Pericardium fibroblast (primary cell): ENCODE results near the gene SLC7A6. TPM values are rescaled to one million over a fixed set of nuclear protein-coding genes. Genes with fewer than 3 reads are reported as not detected.

ENCODE experiments used
- total RNA-seq: library from RNA; depleted of rRNA; stranded (reverse); fragments of >200 nt; gene quantifications from 2 replicates; pipeline ENCODE4 v1.2.3, GENCODE V29; 2015

The SLC7A6 gene
- total RNA-seq: 11.1 and 26.3 TPM in 2 replicates

DNA sequence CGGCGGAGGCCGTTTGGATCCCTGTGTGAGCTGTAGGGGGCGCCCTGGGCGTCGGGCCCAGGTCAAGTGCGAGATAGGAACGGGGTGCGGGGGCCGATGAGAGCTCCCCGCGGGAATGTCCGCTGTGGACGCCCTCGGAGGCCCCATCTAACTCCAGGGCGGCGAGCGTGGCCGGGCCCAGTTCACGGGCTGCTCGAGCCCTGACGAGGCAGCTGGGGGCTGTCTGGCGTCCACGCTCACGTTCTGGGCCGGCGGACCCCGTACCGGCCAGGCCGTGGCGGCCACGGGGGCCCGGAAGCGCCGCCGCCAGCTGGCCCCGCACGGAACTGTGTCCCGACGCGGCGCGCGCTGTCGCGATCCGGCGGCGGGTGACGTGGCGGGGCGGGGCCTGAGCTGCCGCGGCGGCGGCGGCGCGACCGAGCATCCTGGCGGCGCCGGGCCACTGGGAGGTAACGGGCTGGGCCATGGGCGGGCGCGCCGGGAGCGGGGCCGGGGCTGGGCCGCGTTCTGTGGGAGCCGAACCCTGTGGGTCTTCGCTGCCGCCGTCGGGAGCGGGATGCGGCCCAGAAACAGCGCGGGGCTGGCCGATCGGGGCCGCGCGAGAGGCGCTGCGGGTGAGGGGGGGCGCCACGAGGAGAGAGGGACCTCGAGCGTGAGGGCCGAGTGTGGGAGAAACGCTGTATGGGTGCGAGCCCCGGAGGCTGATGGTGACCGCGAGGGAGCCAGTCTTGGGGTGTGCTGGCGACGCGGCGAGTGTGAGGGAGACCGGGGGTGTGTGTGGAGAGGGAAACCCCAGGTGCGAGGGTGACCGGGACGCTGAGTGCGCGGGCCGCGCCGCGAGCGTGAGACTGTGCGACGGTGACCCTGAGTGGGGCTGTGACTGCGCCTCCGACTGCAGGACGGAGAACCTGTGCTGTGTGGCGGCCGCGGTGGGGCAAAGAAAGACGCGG is at the start of gene SLC7A6:
TSS of gene SLC7A6 (plus strand) at position 399 of the 950 bp plus-strand sequence. CDS start 10,201 bp downstream, outside the sequence.

GRCh38 chr16:68235887-68236136 is 28.5 kb upstream of the SLC7A6 start, which contains the start of gene ESRP2:
Gene ESRP2, minus strand, starts transcription at chr16:68236127. Its CDS starts 82 bp downstream, at chr16:68236045.

GRCh38 chr16:68244903-68245853 is 19.1 kb upstream of the SLC7A6 start, which contains the start of gene PLA2G15:
Gene PLA2G15, plus strand, starts transcription at chr16:68245373. Its CDS starts 54 bp downstream, at chr16:68245427.

DNA sequence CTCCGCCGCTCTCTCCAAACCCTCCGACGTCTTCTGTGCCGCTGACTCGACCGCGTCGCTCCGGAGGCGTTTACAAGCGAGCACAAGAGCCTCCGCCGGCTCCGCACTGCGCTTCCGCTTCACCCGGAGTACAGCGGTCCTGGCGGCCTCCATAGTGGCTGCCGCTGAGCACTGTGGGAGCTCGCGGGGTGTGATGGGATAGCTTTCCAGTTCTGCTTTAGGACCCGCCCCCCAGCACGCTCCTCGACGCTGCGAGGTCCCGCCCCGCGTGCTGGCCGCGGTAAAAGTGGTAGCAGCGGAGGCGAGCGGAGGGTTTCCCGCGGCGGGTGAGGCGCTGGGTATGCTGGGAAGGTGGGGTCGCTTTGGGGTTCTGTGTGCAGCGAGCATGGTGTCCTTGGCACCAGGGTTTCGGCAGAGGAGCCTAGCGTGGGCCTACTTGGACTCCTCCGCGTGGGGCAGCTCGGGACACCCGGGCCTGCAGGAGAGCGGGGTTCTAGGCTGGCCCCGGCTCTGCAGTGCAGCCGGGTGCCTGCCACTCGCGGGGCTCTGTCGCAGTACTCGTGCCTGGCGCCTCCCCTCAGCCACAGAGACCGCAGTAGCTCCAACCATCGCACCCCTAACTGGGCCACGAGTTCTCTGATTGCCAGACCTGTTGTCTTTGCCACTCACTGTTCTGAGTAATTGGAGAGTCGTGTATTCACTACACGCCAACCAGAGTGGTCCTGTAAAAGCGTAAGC is 46.6 kb downstream of the SLC7A6 start, which contains the start of the genes PRMT7 and SLC7A6OS:
TSS of gene PRMT7 (plus strand) at position 246 of the 738 bp plus-strand sequence. CDS start 4,961 bp downstream, outside the sequence.
TSS of gene SLC7A6OS (minus strand) at position 173 of the 738 bp plus-strand sequence. CDS start at position 153, 20 bp downstream.

Other genes with a start within 250 kb of the SLC7A6 start
- gene DPEP2NB, start 248.6 kb upstream of the SLC7A6 start, total RNA-seq: not detected in 2 replicates
- gene DDX28, start 241.3 kb upstream of the SLC7A6 start, total RNA-seq: 3.3 and 6.6 TPM in 2 replicates
- 8.9 and 10.0 TPM in 2 replicates for gene DUS2, start 241.2 kb upstream of the SLC7A6 start, total RNA-seq
- 19.1 and 22.2 TPM in 2 replicates for gene NFATC3, start 179.2 kb upstream of the SLC7A6 start, total RNA-seq
- gene ESRP2, start 28.4 kb upstream of the SLC7A6 start, total RNA-seq: not detected in 2 replicates
- 10.9 and 24.0 TPM in 2 replicates for gene PLA2G15, start 19.2 kb upstream of the SLC7A6 start, total RNA-seq
- 5.4 and 6.2 TPM in 2 replicates for gene SLC7A6OS, start 46.4 kb downstream of the SLC7A6 start, total RNA-seq
- 20.5 and 22.7 TPM in 2 replicates for gene PRMT7, start 46.5 kb downstream of the SLC7A6 start, total RNA-seq
- gene SMPD3, start 184.0 kb downstream of the SLC7A6 start, total RNA-seq: under 0.01 TPM in 1 of 2 replicates, not detected in the other